Naive thymus-derived CD8-positive, alpha-beta T cell (primary cell): Measurements from ENCODE around the gene GFM1. TPM values are rescaled to one million over a fixed set of nuclear protein-coding genes. Genes with fewer than 3 reads are reported as not detected.
A peak's percentile ranks its signal among the peaks of the same experiment; 100 is the strongest.

ENCODE experiments used
- ATAC-seq, 2 donors: fragments of 150-1000 bp; cut with Tn5 transposase in 1 of 2; sonication (Bioruptor Pico), chemical (Tn5 transposase) in 1 of 2; 1 replicate in 1 of 2; 2 replicates in 1 of 2; pipeline ENCODE4 v1.10.0; 2021; ENCODE audit warnings: mild to moderate bottlenecking in 2 of 2, moderate library complexity in 2 of 2
- POLR2A ChIA-PET: fragments of 350-600 bp; sonication (Branson Sonifier 250); formaldehyde crosslinking; loops from one replicate; lab custom pipeline; 2021; ENCODE audit warnings: antibody characterized with exemption; lab: Charles Lee
- DNase-seq, 10 donors: peaks; one replicate each; pipeline versions ENCODE4 v3.0.0 to v3.0.0-alpha.2; 2020 to 2022
- H3K27ac Mint-ChIP-seq, 10 donors: one replicate each; pipeline ENCODE4 v1.8.0; 2020 to 2022; ENCODE audit warnings: mild to moderate bottlenecking in 10 of 10, mixed read lengths in 10 of 10, moderate library complexity in 4 of 10, inconsistent platforms in 1 of 10
- H3K27me3 Mint-ChIP-seq, 5 donors: one replicate each; pipeline ENCODE4 v1.8.0; 2021 to 2022; ENCODE audit warnings: mixed read lengths in 5 of 5
- H3K36me3 Mint-ChIP-seq, 3 donors: one replicate each; pipeline ENCODE4 v1.8.0; 2020 to 2022; ENCODE audit warnings: mixed read lengths in 3 of 3, mild to moderate bottlenecking in 2 of 3, inconsistent platforms in 1 of 3
- H3K4me1 Mint-ChIP-seq, 4 donors: one replicate each; pipeline ENCODE4 v1.8.0; 2021 to 2022; ENCODE audit warnings: mixed read lengths in 4 of 4
- H3K4me3 Mint-ChIP-seq, 10 donors: one replicate each; pipeline ENCODE4 v1.8.0; 2020 to 2022; ENCODE audit warnings: mild to moderate bottlenecking in 10 of 10, mixed read lengths in 10 of 10, moderate library complexity in 6 of 10, inconsistent platforms in 1 of 10
- H3K9me3 Mint-ChIP-seq, 9 donors: one replicate each; pipeline ENCODE4 v1.8.0; 2020 to 2022; ENCODE audit warnings: mixed read lengths in 9 of 9, mild to moderate bottlenecking in 3 of 9, inconsistent platforms in 1 of 9, moderate library complexity in 1 of 9
- polyA plus RNA-seq, 3 donors: library from polyadenylated mRNA; unstranded; fragments of 300-500 nt; fragmentation: Illumina TruSeq; gene quantifications; one replicate each; pipeline ENCODE4 v1.2.3, GENCODE V29; 2021
- total RNA-seq, 8 experiments: library from RNA in 2 of 8; stranded (reverse) in 2 of 8; gene quantifications; one replicate each; pipeline ENCODE4 v1.2.3 and lab custom pipeline; 2021 to 2026

The GFM1 gene
- total and polyA plus RNA-seq, 5 experiments from 2014 or later = 26.7 to 59.7 (median 32.5) TPM

GRCh38 chr3:158713094-158713499 is 68.8 kb downstream of the GFM1 start:
- Mint-ChIP-seq H3K27ac (peak overlapping the region in 2 of 10 donors; percentile 21), H3K9me3 (no peaks in the 10 kb centered on the region), H3K27me3 (no peaks in the 10 kb centered on the region), H3K36me3 (peaks cover 0 to 67% (median 30%) of the 10 kb centered on the region in 3 donors), H3K4me3 (no peak overlapping the region), H3K4me1 (peaks cover 0 to 20% (median 7%) of the 10 kb centered on the region in 4 donors)
- DNase-seq (no peak), ATAC-seq (no peak)
- POLR2A ChIA-PET = no interaction called here

GRCh38 chr3:158717576-158717975 is 73.2 kb downstream of the GFM1 start:
- peak overlapping the region in 5 of 10 donors; percentile 12 to 71 (median 40) for H3K27ac Mint-ChIP-seq
- no peak overlapping the region for H3K4me3 Mint-ChIP-seq
- no peak for DNase-seq
- H3K4me1 Mint-ChIP-seq = peaks cover 18 to 36% (median 22%) of the 10 kb centered on the region in 4 donors
- ATAC-seq = no peak
- POLR2A ChIA-PET = no interaction called here
- no peaks in the 10 kb centered on the region for H3K9me3 Mint-ChIP-seq
- no peaks in the 10 kb centered on the region for H3K27me3 Mint-ChIP-seq
- peaks cover 0 to 27% (median 5%) of the 10 kb centered on the region in 3 donors for H3K36me3 Mint-ChIP-seq

- Mint-ChIP-seq H3K27me3 (no peaks in the 10 kb centered on the region), H3K36me3 (peaks cover 0 to 17% (median 5%) of the 10 kb centered on the region in 3 donors), H3K9me3 (no peaks in the 10 kb centered on the region), H3K27ac (peak overlapping the region in 3 of 10 donors; percentile 22 to 61 (median 27)), H3K4me3 (no peak overlapping the region), H3K4me1 (peaks cover 24 to 44% (median 30%) of the 10 kb centered on the region in 4 donors)
- POLR2A ChIA-PET = no interaction called here
- ATAC-seq (no peak), DNase-seq (no peak)
Measured at GRCh38 chr3:158718490-158719170, 74.3 kb downstream of the GFM1 start.

- Mint-ChIP-seq H3K9me3 (no peaks in the 10 kb centered on the region), H3K4me3 (peak overlapping the region in 2 of 10 donors; percentile 33 to 69), H3K27me3 (no peaks in the 10 kb centered on the region), H3K27ac (peak overlapping the region in 5 of 10 donors; percentile 37 to 97 (median 79)), H3K36me3 (peaks cover 0 to 11% (median 0%) of the 10 kb centered on the region in 3 donors), H3K4me1 (peaks cover 26 to 35% (median 32%) of the 10 kb centered on the region in 4 donors)
- DNase-seq (peak in 1 of 10 donors; percentile 23), ATAC-seq (peak; percentile 34 to 47)
- POLR2A ChIA-PET = interaction anchor here (0.7 kb wide), 1 partner anchor 1727 kb away, joined by 4 read pairs; no protein-coding TSS in a partner anchor
Measured at GRCh38 chr3:158722108-158722507, 77.8 kb downstream of the GFM1 start.

- Mint-ChIP-seq H3K27me3 (peaks cover 0 to 4% (median 0%) of the 10 kb centered on the region in 5 donors), H3K4me1 (peaks cover 24 to 43% (median 39%) of the 10 kb centered on the region in 4 donors), H3K27ac (peak overlapping the region; percentile 27 to 97 (median 91)), H3K36me3 (peaks cover 0 to 5% (median 0%) of the 10 kb centered on the region in 3 donors), H3K9me3 (no peaks in the 10 kb centered on the region), H3K4me3 (no peak overlapping the region)
- POLR2A ChIA-PET = interaction anchor here (2.1 kb wide), 1 partner anchor 77 kb away, joined by 5 read pairs; the partner anchor contains the start of gene MFSD1
- ATAC-seq (no peak), DNase-seq (no peak)
Measured at GRCh38 chr3:158723991-158724390, 79.7 kb downstream of the GFM1 start.

- no peak overlapping the region for H3K4me3 Mint-ChIP-seq
- H3K27ac Mint-ChIP-seq = peak overlapping the region; percentile 16 to 97 (median 60)
- H3K4me1 Mint-ChIP-seq = peaks cover 22 to 43% (median 35%) of the 10 kb centered on the region in 4 donors
- H3K27me3 Mint-ChIP-seq = peaks cover 0 to 4% (median 0%) of the 10 kb centered on the region in 5 donors
- POLR2A ChIA-PET = interaction anchor here (0.7 kb wide), 1 partner anchor 83 kb away, joined by 3 read pairs; no protein-coding TSS in a partner anchor
- ATAC-seq (no peak), DNase-seq (no peak)
- no peaks in the 10 kb centered on the region for H3K9me3 Mint-ChIP-seq
- peaks cover 0 to 5% (median 0%) of the 10 kb centered on the region in 3 donors for H3K36me3 Mint-ChIP-seq
Measured at GRCh38 chr3:158725348-158726011, 81.2 kb downstream of the GFM1 start.

- Mint-ChIP-seq H3K4me1 (peaks cover 12 to 34% (median 23%) of the 10 kb centered on the region in 4 donors), H3K36me3 (peaks cover 0 to 5% (median 0%) of the 10 kb centered on the region in 3 donors), H3K27ac (peak overlapping the region in 7 of 10 donors; percentile 42 to 92 (median 68)), H3K27me3 (peaks cover 0 to 15% (median 3%) of the 10 kb centered on the region in 5 donors), H3K4me3 (peak overlapping the region in 9 of 10 donors; percentile 7 to 74 (median 56)), H3K9me3 (no peaks in the 10 kb centered on the region)
- POLR2A ChIA-PET = interaction anchor here (0.9 to 1.4 kb wide), 2 partner anchors 64 to 74 kb away, joined by 4 read pairs; partner anchors contain the start of gene MFSD1
- DNase-seq (peak in 9 of 10 donors; percentile 11 to 67 (median 50)), ATAC-seq (peak; percentile 51 to 74)
Measured at GRCh38 chr3:158727206-158728060, 83.1 kb downstream of the GFM1 start.

- POLR2A ChIA-PET = interaction anchor here (0.9 to 1.4 kb wide), 2 partner anchors 63 to 73 kb away, joined by 4 read pairs; partner anchors contain the start of gene MFSD1
- Mint-ChIP-seq H3K27ac (peak overlapping the region in 3 of 10 donors; percentile 42 to 86 (median 55)), H3K4me3 (peak overlapping the region in 9 of 10 donors; percentile 7 to 74 (median 56)), H3K9me3 (no peaks in the 10 kb centered on the region), H3K4me1 (peaks cover 9 to 28% (median 18%) of the 10 kb centered on the region in 4 donors), H3K36me3 (peaks cover 0 to 5% (median 0%) of the 10 kb centered on the region in 3 donors), H3K27me3 (peaks cover 0 to 17% (median 3%) of the 10 kb centered on the region in 5 donors)
- DNase-seq (no peak), ATAC-seq (no peak)
Measured at GRCh38 chr3:158728061-158728377, 83.7 kb downstream of the GFM1 start.

- POLR2A ChIA-PET = no interaction called here
- peaks cover 0 to 5% (median 0%) of the 10 kb centered on the region in 3 donors for H3K36me3 Mint-ChIP-seq
Measured at GRCh38 chr3:158728851-158729250, 84.5 kb downstream of the GFM1 start.

GRCh38 chr3:158731486-158731885 is 87.2 kb downstream of the GFM1 start:
- Mint-ChIP-seq H3K4me3 (peak overlapping the region; percentile 53 to 75 (median 66)), H3K27me3 (peaks cover 0 to 17% (median 3%) of the 10 kb centered on the region in 5 donors), H3K27ac (no peak overlapping the region), H3K4me1 (peaks cover 6 to 18% (median 12%) of the 10 kb centered on the region in 4 donors), H3K9me3 (peaks cover 0 to 12% (median 2%) of the 10 kb centered on the region in 9 donors), H3K36me3 (peaks cover 2 to 11% (median 5%) of the 10 kb centered on the region in 3 donors)
- no peak for DNase-seq
- POLR2A ChIA-PET = no interaction called here
- no peak for ATAC-seq

More at GRCh38 chr3:158728851-158729250, 84.5 kb downstream of the GFM1 start:
- Mint-ChIP-seq H3K4me3 (no peak overlapping the region), H3K27me3 (peaks cover 0 to 17% (median 3%) of the 10 kb centered on the region in 5 donors), H3K4me1 (peaks cover 6 to 22% (median 13%) of the 10 kb centered on the region in 4 donors), H3K27ac (no peak overlapping the region), H3K9me3 (no peaks in the 10 kb centered on the region)
- ATAC-seq (no peak), DNase-seq (no peak)

- H3K27ac Mint-ChIP-seq = no peak within 1 kb of the TSS
- POLR2A ChIA-PET = interaction anchor here (0.6 kb wide), 1 partner anchor 9 kb away, joined by 3 read pairs; no protein-coding TSS in a partner anchor
Measured at GRCh38 chr3:158731938-158732855, 87.9 kb downstream of the GFM1 start, which contains the start of gene RARRES1. TSS of gene RARRES1 (minus strand) at chr3:158732457. CDS start at chr3:158732415, 42 bp downstream.

More at GRCh38 chr3:158731938-158732855, 87.9 kb downstream of the GFM1 start, which contains the start of gene RARRES1:
- Mint-ChIP-seq H3K4me1 (peaks cover 4 to 18% (median 12%) of the 10 kb centered on the region in 4 donors), H3K36me3 (peaks cover 2 to 11% (median 5%) of the 10 kb centered on the region in 3 donors), H3K27me3 (peaks cover 0 to 17% (median 3%) of the 10 kb centered on the region in 5 donors), H3K4me3 (peak within 1 kb of the TSS; percentile 53 to 75 (median 66)), H3K9me3 (peaks cover 0 to 12% (median 2%) of the 10 kb centered on the region in 9 donors)
- DNase-seq (peak in 7 of 10 donors; percentile 3 to 28 (median 17)), ATAC-seq (peak; percentile 71 to 80)
